Peyer's patch (tissue), 4 donors: ENCODE results near the gene TRIM27. TPM values are rescaled to one million over a fixed set of nuclear protein-coding genes. Genes with fewer than 3 reads are reported as not detected.

Experiments
- DNase-seq, 3 donors: peaks; one replicate each; pipeline ENCODE4 v3.0.0-alpha.2; 2017 to 2019
- H3K27ac ChIP-seq, 4 donors: fragments of 200-600 bp; sonication (generic); one replicate each; pipeline ENCODE4 v1.5.1; 2016 to 2019
- H3K27me3 ChIP-seq, 2 donors: fragments of 200-600 bp; sonication (generic); one replicate each; pipeline ENCODE4 v1.5.1; 2019
- H3K36me3 ChIP-seq, 3 donors: fragments of 200-600 bp; sonication (generic); one replicate each; pipeline ENCODE4 v1.5.1; 2016 to 2019
- H3K4me1 ChIP-seq, 4 donors: fragments of 200-600 bp; sonication (generic); one replicate each; pipeline ENCODE4 v1.5.1; 2016 to 2019
- H3K4me3 ChIP-seq, 4 donors: fragments of 200-600 bp; sonication (generic); 1 replicate in 3 of 4; 2 replicates in 1 of 4; pipeline ENCODE4 v1.5.1; 2016 to 2019; ENCODE audit warnings: mild to moderate bottlenecking in 1 of 4
- H3K9me3 ChIP-seq, 4 donors: fragments of 200-600 bp; sonication (generic); one replicate each; pipeline ENCODE4 v1.5.1; 2016 to 2019; ENCODE audit warnings: mild to moderate bottlenecking in 1 of 4
- POLR2A ChIP-seq, 2 donors: fragments of 450-650 bp; IDR thresholded peaks; one replicate each; pipeline ENCODE4 v1.5.1; 2017; ENCODE audit warnings: antibody characterized with exemption in 2 of 2, mild to moderate bottlenecking in 2 of 2, moderate library complexity in 2 of 2
- total RNA-seq, 4 donors: library from RNA; depleted of rRNA; stranded (reverse); fragments of >200 nt; gene quantifications; one replicate each; pipeline ENCODE4 v1.1.0, GENCODE V29; 2016
- TF ChIP-seq, protein P1 (sequence below), 6 experiments: fragments of 450-650 bp in 4 of 6; fragments of 200-600 bp in 2 of 6; sonication (generic) in 1 of 6; IDR thresholded peaks; one replicate each; pipeline ENCODE4 v1.5.1; 2017 to 2019; ENCODE audit warnings: antibody characterized with exemption in 6 of 6, mild to moderate bottlenecking in 3 of 6, moderate library complexity in 1 of 6

The TRIM27 gene
- total RNA-seq, 4 donors from 2014 or later: 52.2 to 71.4 (median 64.2) TPM

DNA sequence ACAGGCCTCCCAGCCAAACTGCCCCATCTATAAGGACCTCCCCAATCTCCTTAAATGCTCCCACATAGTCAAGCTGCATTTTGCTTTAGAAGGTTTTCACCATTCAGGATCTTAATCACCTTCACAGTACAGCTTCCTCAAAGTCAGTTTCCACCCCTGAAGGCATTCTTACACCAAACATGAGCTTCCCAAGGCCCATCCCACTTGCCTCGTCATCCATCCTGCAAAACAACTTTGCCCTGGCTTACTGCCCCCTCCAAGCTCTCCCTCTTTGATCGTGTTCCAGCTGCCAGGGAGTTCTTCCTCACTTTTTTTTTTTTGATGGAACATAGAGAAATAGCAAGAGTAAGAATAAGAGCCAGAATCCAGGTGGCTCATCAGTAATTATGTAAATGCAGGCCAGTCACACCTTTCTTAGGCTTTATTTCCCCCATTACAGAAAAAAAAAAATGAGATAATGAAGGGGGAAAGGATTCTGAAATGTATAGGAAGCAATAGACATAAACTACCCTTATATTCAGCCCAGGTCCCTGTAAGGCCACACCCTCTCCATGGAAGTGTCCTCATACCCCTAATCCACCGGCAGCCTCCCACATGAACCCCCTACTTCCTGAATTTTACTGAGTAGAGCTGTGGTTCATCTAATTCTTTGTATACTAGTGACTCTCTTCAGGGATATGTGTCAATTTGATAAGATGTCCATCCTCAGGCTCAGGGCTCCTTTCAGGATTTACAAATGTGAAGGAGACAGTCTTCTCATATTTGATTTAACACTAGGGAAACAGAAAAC lies 12.7 kb downstream of the TRIM27 start:
- no peak for TF ChIP-seq POLR2A (IDR thresholded peaks at IDR 0.05)
- TF ChIP-seq, protein P1, sequence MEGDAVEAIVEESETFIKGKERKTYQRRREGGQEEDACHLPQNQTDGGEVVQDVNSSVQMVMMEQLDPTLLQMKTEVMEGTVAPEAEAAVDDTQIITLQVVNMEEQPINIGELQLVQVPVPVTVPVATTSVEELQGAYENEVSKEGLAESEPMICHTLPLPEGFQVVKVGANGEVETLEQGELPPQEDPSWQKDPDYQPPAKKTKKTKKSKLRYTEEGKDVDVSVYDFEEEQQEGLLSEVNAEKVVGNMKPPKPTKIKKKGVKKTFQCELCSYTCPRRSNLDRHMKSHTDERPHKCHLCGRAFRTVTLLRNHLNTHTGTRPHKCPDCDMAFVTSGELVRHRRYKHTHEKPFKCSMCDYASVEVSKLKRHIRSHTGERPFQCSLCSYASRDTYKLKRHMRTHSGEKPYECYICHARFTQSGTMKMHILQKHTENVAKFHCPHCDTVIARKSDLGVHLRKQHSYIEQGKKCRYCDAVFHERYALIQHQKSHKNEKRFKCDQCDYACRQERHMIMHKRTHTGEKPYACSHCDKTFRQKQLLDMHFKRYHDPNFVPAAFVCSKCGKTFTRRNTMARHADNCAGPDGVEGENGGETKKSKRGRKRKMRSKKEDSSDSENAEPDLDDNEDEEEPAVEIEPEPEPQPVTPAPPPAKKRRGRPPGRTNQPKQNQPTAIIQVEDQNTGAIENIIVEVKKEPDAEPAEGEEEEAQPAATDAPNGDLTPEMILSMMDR (IDR thresholded peaks at IDR 0.05): no peak

DNA sequence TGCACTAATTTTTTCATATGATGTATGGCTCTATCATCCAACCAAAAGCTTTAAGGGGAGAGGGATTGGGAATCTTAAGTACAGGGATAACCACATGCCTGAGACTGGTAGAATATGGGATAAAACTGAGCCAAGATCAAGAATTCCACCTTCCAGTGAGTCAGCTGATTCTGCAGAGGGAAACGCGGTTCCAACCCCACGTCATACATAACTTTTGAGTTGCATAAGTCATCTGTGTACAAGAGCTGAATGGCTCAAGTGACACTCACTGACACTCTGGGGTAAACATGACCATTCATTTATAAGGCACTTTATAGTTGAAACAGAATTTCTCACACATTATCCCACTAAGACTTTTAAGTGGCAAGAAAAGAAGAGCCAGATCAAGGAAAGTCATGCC lies 16.4 kb downstream of the TRIM27 start:
- TF ChIP-seq, protein P1 (IDR thresholded peaks at IDR 0.05): no peak
- TF ChIP-seq POLR2A (IDR thresholded peaks at IDR 0.05): no peak
- Histone ChIP-seq H3K27me3 (no peaks in the 10 kb centered on the region), H3K4me1 (no peaks in the 10 kb centered on the region), H3K36me3 (peaks cover 0 to 98% (median 4%) of the 10 kb centered on the region in 3 donors), H3K4me3 (no peak overlapping the region), H3K9me3 (no peaks in the 10 kb centered on the region), H3K27ac (no peak overlapping the region)
- no peak for DNase-seq

More for the DNA sequence above, 12.7 kb downstream of the TRIM27 start:
- Histone ChIP-seq H3K27ac (no peak overlapping the region), H3K4me3 (no peak overlapping the region), H3K36me3 (peaks cover 0 to 97% (median 4%) of the 10 kb centered on the region in 3 donors), H3K9me3 (no peaks in the 10 kb centered on the region), H3K27me3 (no peaks in the 10 kb centered on the region), H3K4me1 (no peaks in the 10 kb centered on the region)
- no peak for DNase-seq

DNA sequence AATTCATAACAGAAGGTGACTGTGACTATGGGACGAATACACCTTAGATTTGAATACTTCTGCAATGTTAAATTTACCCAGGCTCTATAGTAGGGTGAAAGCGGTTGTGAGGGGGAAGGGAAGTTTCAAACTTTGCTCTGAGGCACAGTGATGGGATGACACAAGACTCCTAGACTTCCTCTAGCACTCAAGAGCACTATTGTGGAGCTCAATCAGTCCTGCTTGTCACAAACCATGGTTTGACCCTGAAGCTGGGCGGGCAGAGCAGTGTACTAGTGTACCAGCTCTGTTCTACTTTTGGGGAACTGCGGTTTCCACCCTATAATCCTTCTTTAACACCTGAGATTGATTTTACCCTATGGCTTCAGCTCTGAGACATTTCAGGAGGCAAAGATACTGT lies 17.1 kb downstream of the TRIM27 start:
- DNase-seq: no peak
- Histone ChIP-seq H3K4me3 (no peak overlapping the region), H3K27me3 (no peaks in the 10 kb centered on the region), H3K4me1 (no peaks in the 10 kb centered on the region), H3K9me3 (no peaks in the 10 kb centered on the region), H3K36me3 (peaks cover 0 to 98% (median 4%) of the 10 kb centered on the region in 3 donors), H3K27ac (no peak overlapping the region)
- no peak for TF ChIP-seq POLR2A (IDR thresholded peaks at IDR 0.05)
- TF ChIP-seq, protein P1 (IDR thresholded peaks at IDR 0.05): no peak

GRCh38 chr6:28903686-28904085 lies 20.1 kb downstream of the TRIM27 start:
- no peak for TF ChIP-seq POLR2A (IDR thresholded peaks at IDR 0.05)
- TF ChIP-seq, protein P1 (IDR thresholded peaks at IDR 0.05): no peak
- H3K27me3 ChIP-seq: no peaks in the 10 kb centered on the region
- H3K27ac ChIP-seq: no peak overlapping the region
- no peak for DNase-seq
- H3K4me1 ChIP-seq: no peaks in the 10 kb centered on the region
- H3K36me3 ChIP-seq: peaks cover 0 to 74% (median 0%) of the 10 kb centered on the region in 3 donors
- H3K9me3 ChIP-seq: no peaks in the 10 kb centered on the region
- H3K4me3 ChIP-seq: no peak overlapping the region

- no peaks in the 10 kb centered on the region for H3K27me3 ChIP-seq
- H3K4me1 ChIP-seq: peaks cover 0 to 8% (median 0%) of the 10 kb centered on the region in 4 donors
- no peak overlapping the region for H3K4me3 ChIP-seq
- H3K36me3 ChIP-seq: peaks cover 0 to 55% (median 0%) of the 10 kb centered on the region in 3 donors
- H3K9me3 ChIP-seq: no peaks in the 10 kb centered on the region
- TF ChIP-seq POLR2A (IDR thresholded peaks at IDR 0.05): no peak
- TF ChIP-seq, protein P1 (IDR thresholded peaks at IDR 0.05): no peak
- DNase-seq: no peak
- H3K27ac ChIP-seq: no peak overlapping the region
Observed at GRCh38 chr6:28901831-28902230, 22.0 kb downstream of the TRIM27 start.
